Inferior parietal cortex (tissue), 1 donor: ENCODE data around the gene ATXN2.
"Not testable (repeated sequence)": the region's sequence is repeated elsewhere in the genome, so short reads cannot be mapped to it uniquely, and the experiment has no call there.

ENCODE experiments used
- DNase-seq: peaks from one replicate; pipeline ENCODE4 v3.0.0-alpha.2; 2016; ENCODE audit errors: extremely low spot score

The ATXN2 gene

DNA sequence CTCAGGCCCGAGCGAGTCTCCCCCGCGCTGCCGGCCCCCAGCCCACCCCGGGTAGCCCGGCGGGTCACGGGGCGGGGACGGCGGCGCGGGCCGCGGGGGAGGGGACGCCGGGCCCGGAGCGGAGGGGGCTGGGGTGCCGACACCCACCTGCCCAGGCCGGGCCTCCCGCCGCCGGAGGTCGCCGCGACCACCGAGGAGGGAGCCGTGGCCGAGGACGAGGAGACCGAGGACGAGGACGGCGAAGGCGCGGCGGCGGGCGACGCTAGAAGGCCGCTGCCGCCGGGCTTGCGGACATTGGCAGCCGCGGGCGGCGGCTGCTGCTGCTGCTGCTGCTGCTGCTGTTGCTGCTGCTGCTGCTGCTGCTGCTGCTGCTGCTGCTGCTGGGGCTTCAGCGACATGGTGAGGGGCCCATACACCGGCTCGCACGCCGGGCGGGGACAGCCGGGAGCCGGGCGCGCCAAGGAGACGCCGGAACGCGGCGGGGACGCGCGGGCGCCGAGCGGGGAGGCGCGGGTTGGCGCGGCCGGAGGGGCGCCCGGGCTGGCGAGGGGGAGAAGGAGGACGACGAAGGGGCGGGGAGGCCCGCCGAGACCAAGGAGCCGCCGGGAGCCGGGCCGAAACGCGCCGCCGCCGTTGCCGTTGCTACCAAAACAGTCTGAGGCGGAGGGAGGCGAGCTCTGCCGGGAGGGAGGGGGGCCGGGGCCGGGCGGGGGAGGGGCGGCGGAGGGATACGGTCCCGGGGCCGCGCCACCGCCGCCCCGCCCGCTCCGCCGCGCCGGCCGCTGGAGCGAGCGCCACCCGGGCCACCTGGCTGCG lies at the start of gene ATXN2:
TSS of gene ATXN2 (minus strand) at position 679 of the 816 bp plus-strand sequence. CDS start at position 398, 281 bp downstream.
- DNase-seq = peak; percentile 26

DNA sequence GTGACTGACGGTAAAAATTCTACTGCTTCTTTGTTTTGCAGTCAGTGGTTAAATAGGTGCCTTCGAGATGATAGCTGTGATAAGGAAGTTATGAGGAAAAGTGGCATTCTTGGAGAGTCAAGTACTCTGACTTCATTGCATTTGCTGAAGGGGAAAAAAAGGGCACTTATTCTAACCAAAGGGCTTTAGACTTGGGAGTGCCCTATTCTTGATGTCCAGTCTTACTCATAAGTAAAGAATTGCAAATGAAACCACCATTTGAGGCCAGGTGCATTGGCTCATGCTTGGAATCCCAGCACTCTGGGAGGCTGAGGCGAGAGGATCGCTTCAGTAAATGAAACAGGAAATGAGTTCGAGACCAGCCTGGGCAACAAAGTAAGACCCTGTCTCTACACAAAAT lies 46.3 kb upstream of the ATXN2 start:
- no peak for DNase-seq

GRCh38 chr12:111643427-111643826 lies 44.3 kb upstream of the ATXN2 start:
- no peak for DNase-seq

DNA sequence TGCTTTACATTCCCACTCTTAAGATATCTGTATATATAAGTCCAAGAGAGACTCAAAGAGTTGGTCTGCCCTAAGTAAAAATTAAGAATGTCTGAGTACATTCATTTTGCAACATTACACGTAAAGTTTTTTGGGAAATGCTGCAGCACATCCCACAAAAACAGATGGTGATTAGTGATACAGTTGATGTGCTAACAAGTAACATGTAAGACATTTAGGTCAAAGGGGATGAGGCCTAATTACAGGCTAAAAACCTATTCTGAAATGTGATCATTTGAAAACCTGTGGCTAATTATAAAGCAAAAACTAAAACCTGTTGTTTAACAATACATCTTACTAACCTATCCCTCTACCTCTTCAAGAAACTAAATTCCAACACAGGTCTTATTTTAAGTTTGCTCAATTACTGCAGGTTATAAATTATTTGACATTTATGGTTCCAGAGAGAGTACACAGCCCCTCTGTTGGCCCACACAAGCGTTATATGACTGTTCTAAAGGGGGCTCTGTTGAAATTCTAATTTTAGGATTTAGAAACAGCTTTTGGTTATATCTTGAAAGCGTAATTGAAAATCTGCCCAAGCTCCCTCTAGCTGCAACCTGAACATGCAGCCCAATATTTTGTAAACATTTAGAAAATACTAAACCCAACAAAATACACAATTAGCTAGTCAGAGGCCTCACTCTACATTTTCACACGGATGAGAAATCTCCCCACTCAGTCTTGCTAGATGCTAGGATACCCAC lies 43.7 kb upstream of the ATXN2 start:
- DNase-seq = no peak

DNA sequence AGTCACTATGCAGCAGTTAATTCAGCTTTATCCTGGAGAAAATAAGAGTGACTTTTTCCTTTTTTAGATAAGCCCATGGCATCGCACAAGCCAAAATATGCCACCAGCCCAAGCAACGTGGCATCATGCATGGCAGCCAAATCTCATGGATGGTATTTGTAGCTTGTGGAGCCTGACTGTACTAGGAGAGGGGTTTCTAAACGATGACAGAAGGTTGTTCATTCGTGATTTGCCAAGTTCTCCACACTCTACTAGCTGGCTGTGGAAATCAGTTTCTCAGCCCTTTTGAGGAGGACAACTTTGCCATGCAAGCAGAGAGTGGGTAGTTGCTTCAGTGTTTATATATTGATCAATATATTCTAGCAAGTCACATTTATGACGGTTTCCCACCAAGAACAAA lies 41.4 kb upstream of the ATXN2 start:
- DNase-seq = no peak

DNA sequence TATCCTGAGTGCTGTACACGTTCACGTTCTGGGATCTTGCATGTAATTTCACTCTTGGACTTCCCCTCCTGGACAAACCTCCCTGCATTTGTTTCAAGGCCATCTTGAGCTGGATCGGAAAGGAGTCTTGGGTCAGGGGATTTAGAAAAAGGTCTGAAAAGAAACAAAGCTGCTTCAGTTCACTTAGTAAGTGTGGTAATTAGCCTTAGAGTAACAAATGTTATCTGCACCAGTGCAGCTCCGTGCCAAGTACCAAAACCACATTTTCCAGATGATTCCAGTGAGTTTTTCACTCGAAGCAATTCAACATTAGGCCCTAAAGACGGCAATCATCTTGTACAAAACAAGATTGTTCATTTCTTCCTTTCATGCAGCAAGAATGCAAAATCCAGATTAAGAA lies 39.4 kb upstream of the ATXN2 start:
- DNase-seq = no peak

DNA sequence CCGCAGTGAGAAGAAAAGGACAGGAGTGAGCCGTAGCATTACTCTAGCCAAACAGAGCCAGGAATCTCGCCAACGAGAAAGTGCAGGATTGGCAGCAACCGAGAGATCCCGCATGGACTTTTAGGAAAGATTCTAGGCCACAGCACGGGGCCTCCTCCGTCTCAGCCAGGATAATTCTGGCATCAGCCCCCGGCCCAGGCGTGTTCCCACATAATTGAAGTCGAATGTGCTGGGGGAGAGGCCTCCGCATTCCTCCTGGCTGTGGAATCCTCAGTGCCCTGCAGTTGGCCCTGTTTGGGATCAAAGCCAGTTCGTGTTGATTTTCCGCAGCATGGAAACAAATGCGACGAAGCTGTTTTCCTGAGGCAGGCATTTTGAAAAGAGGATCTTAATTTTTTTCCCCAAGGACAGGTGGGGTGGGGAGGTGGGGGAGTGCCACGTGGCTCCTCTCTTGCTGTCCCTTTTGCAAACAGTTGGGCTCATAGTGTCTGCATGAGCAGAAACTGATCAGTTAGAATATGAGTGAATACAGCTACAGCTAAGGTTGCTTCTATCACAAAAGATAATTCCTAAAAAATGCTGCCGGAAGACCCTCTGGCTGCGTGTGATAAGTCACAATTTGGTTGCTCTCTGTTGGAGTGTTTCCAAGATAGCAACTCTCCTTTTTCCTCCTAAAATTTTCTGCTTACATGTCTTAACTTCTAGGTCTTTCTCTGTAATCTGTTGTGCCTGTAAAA lies 37.3 kb upstream of the ATXN2 start:
- DNase-seq = peak; percentile 45

DNA sequence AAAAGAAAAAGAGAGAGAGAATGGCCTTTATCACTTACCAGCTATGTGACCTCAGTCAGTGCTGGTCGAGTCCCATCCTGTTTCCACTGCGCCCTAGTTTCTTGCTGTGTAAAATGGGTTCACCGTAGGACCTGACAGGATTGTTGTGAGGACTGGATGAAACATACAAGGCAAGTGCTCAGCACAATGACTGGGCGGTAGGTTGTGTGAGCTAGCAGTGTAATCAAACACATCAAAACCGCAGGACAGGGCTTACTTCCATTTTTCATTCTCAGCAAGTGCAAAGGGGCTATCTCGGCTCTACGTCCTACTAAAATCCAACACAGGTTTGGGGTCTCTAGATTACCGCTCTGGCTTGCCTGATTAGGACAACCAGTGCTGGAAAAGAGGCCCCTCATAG lies 36.4 kb upstream of the ATXN2 start:
- no peak for DNase-seq

DNA sequence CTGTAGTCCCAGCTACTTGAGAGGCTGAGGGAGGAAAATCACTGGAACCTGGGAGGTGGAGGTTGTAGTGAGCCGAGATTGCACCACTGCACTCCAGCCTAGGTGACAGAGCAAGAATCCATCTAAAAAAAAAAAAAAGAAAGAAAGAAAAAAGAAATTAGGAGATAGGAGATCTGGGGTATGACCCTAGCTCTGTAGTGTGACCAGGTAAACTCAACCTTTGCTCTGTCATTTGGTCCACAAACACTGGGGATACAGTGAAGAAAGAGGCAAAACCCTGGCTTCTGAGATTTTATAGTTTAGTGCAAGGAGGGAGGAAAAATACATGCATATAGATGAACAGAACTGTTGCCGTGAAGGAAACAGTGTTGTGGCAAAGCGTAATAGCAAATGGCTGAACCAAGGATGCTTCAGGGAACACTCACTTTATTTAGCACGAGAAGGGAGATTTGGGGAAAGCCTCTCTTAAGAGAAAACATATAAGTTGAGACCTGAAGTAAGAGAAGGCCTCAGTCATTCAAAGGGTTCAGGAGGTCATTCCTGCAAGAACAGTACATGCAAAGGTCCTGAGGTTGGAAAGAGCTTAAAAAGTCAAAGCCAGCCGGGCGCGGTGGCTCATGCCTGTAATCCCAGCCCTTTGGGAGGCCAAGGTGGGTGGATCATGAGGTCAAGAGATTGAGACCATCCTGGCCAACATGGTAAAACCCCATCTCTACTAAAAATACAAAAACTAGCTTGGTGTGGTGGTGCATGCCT lies 29.6 kb upstream of the ATXN2 start:
- DNase-seq = no peak

DNA sequence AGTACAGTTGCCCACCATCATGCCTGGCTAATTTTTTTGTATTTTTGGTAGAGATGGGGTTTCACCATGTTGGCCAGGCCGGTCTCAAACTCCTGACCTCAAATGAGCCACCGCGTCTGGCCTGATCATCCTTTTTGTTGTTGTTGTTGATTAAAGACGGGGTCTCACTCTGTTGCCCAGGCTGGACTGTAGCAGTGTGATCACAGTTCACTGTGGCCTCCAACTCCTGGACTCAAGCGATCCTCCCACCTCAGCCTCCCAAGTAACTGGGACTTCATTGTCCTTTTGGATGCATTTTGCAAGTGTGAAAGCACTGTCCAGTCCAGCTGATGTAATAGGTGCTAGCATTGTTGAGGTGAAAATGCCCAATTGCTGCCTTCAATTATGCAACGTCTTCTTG lies 27.1 kb upstream of the ATXN2 start:
- no peak for DNase-seq

- no peak for DNase-seq
Observed at GRCh38 chr12:111624540-111624939, 25.4 kb upstream of the ATXN2 start.

DNA sequence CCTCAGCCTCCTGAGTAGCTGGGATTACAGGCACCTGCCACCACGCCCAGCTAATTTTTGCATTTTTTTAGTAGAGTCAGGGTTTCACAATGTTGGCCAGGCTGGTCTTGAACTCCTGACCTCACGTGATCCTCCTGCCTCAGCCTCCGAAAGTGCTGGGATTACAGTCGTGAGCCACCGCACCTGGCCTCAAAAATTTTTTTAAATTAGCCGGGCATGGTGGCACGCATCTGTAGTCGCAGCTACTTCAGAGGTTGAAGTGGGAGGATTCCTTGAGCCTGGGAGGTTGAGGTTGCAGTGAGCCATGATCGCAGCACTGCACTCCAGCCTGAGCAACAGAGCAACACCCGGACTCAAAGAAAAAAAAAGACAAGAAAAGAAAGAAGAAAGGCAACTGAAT lies 18.7 kb upstream of the ATXN2 start:
- not testable (repeated sequence) for DNase-seq

DNA sequence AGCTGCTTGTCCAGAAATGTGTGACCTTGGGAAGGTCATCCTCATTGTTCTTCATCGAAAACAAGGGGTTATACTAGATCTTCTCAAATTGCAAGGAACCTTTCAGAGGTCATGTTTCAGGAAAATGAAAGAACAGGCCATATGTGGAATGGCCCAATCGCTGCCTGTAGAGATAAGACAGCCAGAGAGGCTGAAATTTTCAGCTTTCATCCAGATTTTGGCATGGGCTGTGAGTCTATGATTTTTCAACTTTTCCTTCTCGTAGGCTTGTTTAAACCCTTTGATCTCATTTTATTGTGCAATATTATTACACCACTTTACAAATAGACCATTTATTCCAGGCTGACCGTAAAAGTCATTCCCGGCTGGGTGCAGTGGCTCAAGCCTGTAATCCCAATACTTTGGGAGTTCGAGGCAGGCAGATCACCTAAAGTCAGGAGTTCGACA lies 17.1 kb upstream of the ATXN2 start:
- no peak for DNase-seq

- DNase-seq = no peak
Observed at GRCh38 chr12:111607239-111607638, 8.1 kb upstream of the ATXN2 start.

DNA sequence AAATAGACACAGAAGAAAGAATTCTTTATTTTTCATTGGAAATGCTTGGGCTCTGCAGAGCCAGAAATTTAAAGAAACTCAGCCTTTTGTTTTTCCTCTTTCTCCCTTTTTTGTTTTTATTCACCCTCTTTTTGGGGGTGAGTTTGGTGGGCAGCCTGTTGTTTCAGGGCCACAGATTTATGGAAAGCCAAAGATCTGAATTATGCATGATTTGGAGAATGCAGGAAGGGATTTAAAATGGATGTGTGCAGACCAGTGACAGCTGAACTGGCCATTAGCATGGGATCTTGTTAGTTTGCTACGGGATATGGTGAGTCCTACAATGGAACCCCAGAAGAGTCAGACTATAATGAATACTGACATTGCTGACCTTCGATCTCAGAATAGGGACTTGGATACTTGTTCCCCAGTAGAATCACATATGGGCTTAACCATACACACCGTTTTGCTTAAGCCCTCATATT lies 7.7 kb upstream of the ATXN2 start:
- peak; percentile 9 for DNase-seq

DNA sequence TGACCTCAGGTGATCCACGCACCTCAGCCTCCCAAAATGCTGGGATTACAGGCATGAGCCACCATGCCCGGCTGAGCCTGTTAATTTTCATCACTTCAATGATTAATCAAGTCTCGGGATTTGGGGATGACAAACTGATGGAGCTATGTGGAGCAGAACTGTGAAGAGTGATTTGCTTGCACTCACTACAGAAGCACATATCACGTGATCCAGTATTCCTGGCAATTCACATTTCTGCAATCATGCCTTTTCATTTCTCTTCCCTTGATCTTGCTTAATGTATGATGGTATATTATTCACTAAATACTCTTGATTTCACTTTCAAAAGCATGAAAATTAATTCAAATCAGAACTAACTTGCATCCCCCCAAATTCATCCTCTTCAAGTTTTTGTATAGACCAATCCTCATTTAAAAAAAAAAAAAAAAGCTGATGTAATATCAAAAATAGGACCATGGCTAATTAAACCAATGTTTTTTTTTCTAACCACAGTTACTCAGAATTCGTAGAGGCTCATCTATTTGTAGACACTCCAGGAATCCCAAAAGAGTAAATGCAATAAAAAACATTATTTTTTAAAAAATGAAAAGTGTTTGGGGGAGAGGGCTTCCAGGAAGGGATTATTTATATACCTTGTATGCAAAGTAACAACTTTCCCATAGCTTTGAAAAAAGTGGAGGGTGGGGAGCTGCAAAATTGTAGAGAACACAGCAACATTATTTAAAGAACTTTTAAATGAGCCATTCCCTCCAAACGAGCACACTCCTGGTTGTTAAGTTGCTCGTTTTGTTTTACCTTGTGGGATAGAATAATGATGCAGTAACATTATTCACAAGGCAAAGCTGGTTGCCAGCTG lies 7.0 kb upstream of the ATXN2 start:
- peak; percentile 17 for DNase-seq

DNA sequence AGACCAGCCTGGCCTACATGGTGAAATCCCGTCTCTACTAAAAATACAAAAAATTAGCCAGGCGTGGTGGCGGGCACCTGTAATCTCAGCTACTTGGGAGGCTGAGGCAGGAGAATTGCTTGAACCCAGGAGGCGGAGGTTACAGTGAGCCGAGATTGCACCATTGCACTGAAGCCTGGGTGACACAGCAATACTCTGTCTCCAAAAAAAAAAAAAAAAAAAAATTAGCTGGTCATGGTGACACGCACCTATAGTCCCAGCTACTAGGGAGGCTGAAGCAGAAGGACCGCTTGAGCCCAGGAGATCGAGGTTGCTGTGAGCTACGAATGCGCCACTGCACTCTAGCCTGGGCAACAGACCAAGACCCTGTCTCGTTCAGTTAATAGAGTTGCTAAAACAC lies 3.7 kb upstream of the ATXN2 start:
- not testable (repeated sequence) for DNase-seq

GRCh38 chr12:111602348-111602747 lies 3.2 kb upstream of the ATXN2 start:
- DNase-seq = no peak

- not testable (repeated sequence) for DNase-seq
Observed at GRCh38 chr12:111600986-111601385, 1.9 kb upstream of the ATXN2 start.

GRCh38 chr12:111600205-111600642 lies 1.1 kb upstream of the ATXN2 start:
- no peak for DNase-seq
